Fibroblast of lung (primary cell): Measurements from ENCODE around the gene CDH10. TPM values are rescaled to one million over a fixed set of nuclear protein-coding genes. Genes with fewer than 3 reads are reported as not detected.

Experiments used
- DNase-seq, 2 donors: peaks; one replicate each; pipeline versions ENCODE4 v3.0.0 to v3.0.0-alpha.2; 2010; ENCODE audit warnings: low read depth in 2 of 2
- H2AFZ ChIP-seq: 2 replicates; pipeline ENCODE4 v1.5.1; 2012; ENCODE audit warnings: low read length, control low read depth, inconsistent platforms
- H3K27ac ChIP-seq: 2 replicates; pipeline ENCODE4 v1.5.1; 2011; ENCODE audit warnings: low read length, control low read depth; ENCODE audit not compliant: insufficient read depth
- H3K27me3 ChIP-seq: 2 replicates; pipeline ENCODE4 v1.5.1; 2011; ENCODE audit warnings: mild to moderate bottlenecking, low read length; ENCODE audit not compliant: control insufficient read depth, insufficient read depth
- H3K36me3 ChIP-seq: 2 replicates; pipeline ENCODE4 v1.5.1; 2011; ENCODE audit warnings: low read length; ENCODE audit not compliant: control insufficient read depth, insufficient read depth
- H3K4me1 ChIP-seq: 2 replicates; pipeline ENCODE4 v1.5.1; 2011; ENCODE audit warnings: low read length; ENCODE audit not compliant: control insufficient read depth, insufficient read depth; ENCODE audit errors: extremely low read depth
- H3K4me2 ChIP-seq: 2 replicates; pipeline ENCODE4 v1.5.1; 2011; ENCODE audit warnings: low read length, control low read depth; ENCODE audit not compliant: insufficient read depth; ENCODE audit errors: extremely low read depth
- H3K4me3 ChIP-seq, 4 experiments: fragments of 200-600 bp in 1 of 4; sonication (generic) in 1 of 4; replicated peaks in 1 of 4; 2 replicates each; pipeline ENCODE4 v1.5.1; 2011 to 2016; ENCODE audit warnings: low read length in 4 of 4, low read depth in 3 of 4, mild to moderate bottlenecking in 3 of 4, control low read depth in 2 of 4, inconsistent platforms in 1 of 4, mixed read lengths in 1 of 4; ENCODE audit not compliant: insufficient read depth in 1 of 4; ENCODE audit errors: control extremely low read depth in 1 of 4
- H3K79me2 ChIP-seq: 2 replicates; pipeline ENCODE4 v1.5.1; 2012; ENCODE audit warnings: mild to moderate bottlenecking, low read length, inconsistent platforms; ENCODE audit not compliant: control insufficient read depth, insufficient read depth
- H3K9ac ChIP-seq: 2 replicates; pipeline ENCODE4 v1.5.1; 2011; ENCODE audit warnings: mild to moderate bottlenecking, low read length, control low read depth; ENCODE audit not compliant: insufficient read depth
- H3K9me3 ChIP-seq: 2 replicates; pipeline ENCODE4 v1.5.1; 2012; ENCODE audit warnings: low read depth, low read length; ENCODE audit not compliant: control insufficient read depth, insufficient read depth
- H4K20me1 ChIP-seq: 2 replicates; pipeline ENCODE4 v1.5.1; 2011; ENCODE audit warnings: low read length; ENCODE audit not compliant: control insufficient read depth, insufficient read depth; ENCODE audit errors: extremely low read depth
- EZH2 ChIP-seq: IDR thresholded peaks from 2 replicates; pipeline ENCODE4 v1.5.1; 2012; ENCODE audit warnings: low read length, control low read depth, mild to moderate bottlenecking; ENCODE audit errors: missing control alignments
- polyA plus RNA-seq, 2 donors: library from polyadenylated mRNA; depleted of rRNA in 1 of 2; stranded (reverse) in 1 of 2; unstranded in 1 of 2; fragments of >200 nt; gene quantifications; 2 replicates each; pipeline ENCODE4 v1.2.1, GENCODE V29; 2011 to 2012; ENCODE audit warnings: missing spikeins in 1 of 2
- total RNA-seq: library from RNA; depleted of rRNA; stranded (reverse); fragments of >200 nt; gene quantifications from 2 replicates; pipeline ENCODE4 v1.2.1, GENCODE V29; 2014
- TF ChIP-seq, protein P1 (sequence below), 2 donors: IDR thresholded peaks in 1 of 2; conservative IDR thresholded peaks in 1 of 2; 1 replicate in 1 of 2; 2 replicates in 1 of 2; pipeline ENCODE4 v1.5.1; 2011 to 2012; ENCODE audit warnings: low read length in 2 of 2, control low read depth in 1 of 2, inconsistent platforms in 1 of 2, low read depth in 1 of 2, mild to moderate bottlenecking in 1 of 2

Gene CDH10
- total and polyA plus RNA-seq, 2 donors (not counting 1 experiment from before 2014, with no cell fraction given) = 0.09 to 0.17 TPM

DNA sequence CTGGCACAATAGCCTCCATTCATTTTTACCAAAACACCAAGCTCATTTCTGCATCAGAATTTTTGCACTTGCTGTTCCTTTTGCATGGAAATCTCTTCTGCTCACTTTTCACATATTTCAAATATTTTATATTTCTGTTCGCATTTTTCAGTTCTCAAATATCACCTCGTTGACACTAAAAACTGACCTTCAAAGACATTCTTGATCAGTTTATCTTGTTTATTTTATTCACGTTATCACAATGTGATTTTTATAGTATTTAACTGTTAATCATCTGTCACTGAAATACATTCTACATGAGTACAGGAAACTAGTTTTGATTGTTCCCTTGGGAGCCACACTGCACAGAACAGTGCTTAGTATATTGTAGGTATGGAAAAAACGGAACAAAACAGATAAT is 29.6 kb downstream of the CDH10 start:
- no peak for DNase-seq
- no peak overlapping the region for H3K4me3 ChIP-seq
- H3K27me3 ChIP-seq = no peaks in the 10 kb centered on the region
- no peaks in the 10 kb centered on the region for H4K20me1 ChIP-seq
- H2AFZ ChIP-seq = no peak overlapping the region
- no peak overlapping the region for H3K4me2 ChIP-seq
- TF ChIP-seq EZH2 = no peak
- TF ChIP-seq, protein P1, sequence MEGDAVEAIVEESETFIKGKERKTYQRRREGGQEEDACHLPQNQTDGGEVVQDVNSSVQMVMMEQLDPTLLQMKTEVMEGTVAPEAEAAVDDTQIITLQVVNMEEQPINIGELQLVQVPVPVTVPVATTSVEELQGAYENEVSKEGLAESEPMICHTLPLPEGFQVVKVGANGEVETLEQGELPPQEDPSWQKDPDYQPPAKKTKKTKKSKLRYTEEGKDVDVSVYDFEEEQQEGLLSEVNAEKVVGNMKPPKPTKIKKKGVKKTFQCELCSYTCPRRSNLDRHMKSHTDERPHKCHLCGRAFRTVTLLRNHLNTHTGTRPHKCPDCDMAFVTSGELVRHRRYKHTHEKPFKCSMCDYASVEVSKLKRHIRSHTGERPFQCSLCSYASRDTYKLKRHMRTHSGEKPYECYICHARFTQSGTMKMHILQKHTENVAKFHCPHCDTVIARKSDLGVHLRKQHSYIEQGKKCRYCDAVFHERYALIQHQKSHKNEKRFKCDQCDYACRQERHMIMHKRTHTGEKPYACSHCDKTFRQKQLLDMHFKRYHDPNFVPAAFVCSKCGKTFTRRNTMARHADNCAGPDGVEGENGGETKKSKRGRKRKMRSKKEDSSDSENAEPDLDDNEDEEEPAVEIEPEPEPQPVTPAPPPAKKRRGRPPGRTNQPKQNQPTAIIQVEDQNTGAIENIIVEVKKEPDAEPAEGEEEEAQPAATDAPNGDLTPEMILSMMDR (conservative IDR thresholded peaks at IDR 0.05 in 1 of 2, IDR thresholded peaks at IDR 0.05 in 1 of 2; ENCODE audit: low read depth in 1 of 2, low read length in 2 of 2) = no peak
- no peaks in the 10 kb centered on the region for H3K4me1 ChIP-seq
- no peak overlapping the region for H3K27ac ChIP-seq
- H3K36me3 ChIP-seq = no peaks in the 10 kb centered on the region
- no peak overlapping the region for H3K9ac ChIP-seq
- H3K9me3 ChIP-seq = no peaks in the 10 kb centered on the region
- no peaks in the 10 kb centered on the region for H3K79me2 ChIP-seq

DNA sequence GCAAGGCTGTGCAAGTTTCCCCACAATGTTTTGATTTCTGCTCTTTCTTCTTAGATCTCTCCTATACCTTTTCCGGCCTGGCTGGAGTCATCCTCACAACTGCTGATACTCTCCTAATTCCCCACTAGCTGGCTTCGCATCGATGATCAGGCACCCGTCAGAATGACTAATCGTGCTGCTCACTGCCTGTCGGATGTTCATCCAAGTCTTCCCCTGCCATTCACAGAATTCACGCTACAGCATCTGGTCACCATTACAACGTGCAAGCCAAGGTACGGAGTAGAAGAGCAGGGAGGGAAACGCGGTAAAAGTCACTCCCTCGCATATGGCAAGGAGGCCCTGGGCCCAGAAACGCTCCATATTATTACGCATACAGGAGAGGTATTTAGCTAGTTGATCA is 35.1 kb downstream of the CDH10 start:
- DNase-seq = no peak
- Histone ChIP-seq H3K79me2 (no peaks in the 10 kb centered on the region), H3K4me2 (no peak overlapping the region), H3K4me1 (no peaks in the 10 kb centered on the region), H3K36me3 (no peaks in the 10 kb centered on the region), H3K9ac (no peak overlapping the region), H3K27ac (no peak overlapping the region), H3K9me3 (no peaks in the 10 kb centered on the region), H3K27me3 (no peaks in the 10 kb centered on the region), H4K20me1 (no peaks in the 10 kb centered on the region), H2AFZ (no peak overlapping the region), H3K4me3 (no peak overlapping the region)
- TF ChIP-seq EZH2 = no peak
- TF ChIP-seq, protein P1 (conservative IDR thresholded peaks at IDR 0.05 in 1 of 2, IDR thresholded peaks at IDR 0.05 in 1 of 2; ENCODE audit: low read depth in 1 of 2, low read length in 2 of 2) = no peak

DNA sequence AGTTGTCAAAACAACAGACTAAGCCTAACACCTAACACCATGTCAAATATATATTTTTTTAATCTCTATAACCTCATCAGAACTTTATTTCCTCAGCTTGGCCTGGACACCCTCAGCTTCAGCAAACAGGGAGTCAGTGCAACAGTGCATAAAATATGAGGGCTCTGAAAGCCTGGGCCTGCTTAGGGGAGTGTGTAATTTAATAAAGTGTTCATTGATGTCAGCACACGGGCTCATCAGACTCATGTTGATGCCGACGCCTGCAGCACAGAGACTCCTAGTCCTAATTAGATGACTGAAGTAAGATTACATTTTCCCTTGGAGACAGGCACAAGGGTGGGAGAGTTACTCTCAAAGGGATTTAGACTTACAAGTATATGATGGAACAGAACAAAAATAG is 37.8 kb downstream of the CDH10 start:
- no peaks in the 10 kb centered on the region for H3K9me3 ChIP-seq
- H3K36me3 ChIP-seq = no peaks in the 10 kb centered on the region
- no peaks in the 10 kb centered on the region for H4K20me1 ChIP-seq
- H3K4me3 ChIP-seq = no peak overlapping the region
- H3K79me2 ChIP-seq = no peaks in the 10 kb centered on the region
- H2AFZ ChIP-seq = no peak overlapping the region
- DNase-seq = no peak
- no peak overlapping the region for H3K4me2 ChIP-seq
- no peak overlapping the region for H3K27ac ChIP-seq
- H3K27me3 ChIP-seq = no peaks in the 10 kb centered on the region
- TF ChIP-seq, protein P1 (conservative IDR thresholded peaks at IDR 0.05 in 1 of 2, IDR thresholded peaks at IDR 0.05 in 1 of 2; ENCODE audit: low read depth in 1 of 2, low read length in 2 of 2) = no peak
- no peak for TF ChIP-seq EZH2
- H3K4me1 ChIP-seq = no peaks in the 10 kb centered on the region
- no peak overlapping the region for H3K9ac ChIP-seq
